IPS DF 4.7 (cell line): ENCODE results near the gene GUK1.
"Not testable (repeated sequence)": the region's sequence is repeated elsewhere in the genome, so short reads cannot be mapped to it uniquely, and the experiment has no call there.

Source experiments
- DNase-seq: peaks from one replicate; pipeline ENCODE4 v3.0.0-alpha.2; 2013; ENCODE audit warnings: low spot score; ENCODE audit errors: extremely low read depth

GUK1 gene

DNA sequence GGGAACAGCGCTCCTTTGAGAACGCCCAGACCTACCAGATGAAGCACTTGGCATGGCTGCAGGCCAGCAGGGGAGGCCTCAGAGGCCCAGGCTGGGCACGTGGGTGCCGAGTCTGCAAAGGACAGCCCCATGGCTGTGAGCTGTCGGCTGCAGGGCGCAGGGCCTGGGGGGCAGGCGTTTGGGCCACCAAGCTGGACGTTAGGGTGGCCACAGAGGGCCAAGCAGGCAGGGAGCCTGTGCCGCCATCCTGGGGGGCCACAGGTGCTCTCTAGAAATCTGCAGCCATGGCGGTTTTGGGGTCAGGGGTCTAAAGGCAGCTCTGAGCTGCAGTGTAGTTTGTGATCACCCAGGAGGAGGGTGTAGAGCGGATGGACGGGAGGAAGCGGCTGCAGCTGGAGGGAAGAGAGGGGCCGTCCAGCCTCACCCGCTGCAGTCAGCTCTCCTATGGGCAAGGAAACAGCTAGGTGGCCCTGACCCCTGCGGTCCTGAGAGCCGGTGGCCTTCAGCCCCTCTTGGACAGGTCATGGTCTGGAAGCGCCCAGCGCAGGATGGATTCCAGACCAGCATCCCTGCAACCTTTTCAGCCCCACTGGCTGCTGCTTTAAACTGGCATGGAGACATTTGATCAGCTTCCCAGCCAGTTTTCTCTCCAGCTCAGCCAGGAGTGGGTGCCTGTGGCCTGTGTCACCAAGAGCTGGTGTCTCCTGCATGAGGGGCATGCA, 36.5 kb downstream of the GUK1 start:
- no peak for DNase-seq

DNA sequence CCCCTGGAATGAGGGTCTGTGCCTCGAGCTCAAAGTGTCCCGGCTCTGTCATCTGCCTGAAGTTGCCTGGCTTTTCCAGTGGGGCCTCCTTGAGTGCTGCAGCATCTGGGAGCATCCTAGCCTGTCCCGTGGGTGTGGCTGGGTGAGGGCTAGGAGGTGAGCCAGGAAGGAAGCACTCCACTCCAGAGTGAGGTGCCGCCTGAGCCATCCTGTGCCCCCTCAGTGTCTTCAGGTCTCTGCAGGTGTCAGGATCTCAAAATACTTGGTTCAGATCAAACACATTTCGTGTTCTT, 37.0 kb downstream of the GUK1 start:
- no peak for DNase-seq

DNA sequence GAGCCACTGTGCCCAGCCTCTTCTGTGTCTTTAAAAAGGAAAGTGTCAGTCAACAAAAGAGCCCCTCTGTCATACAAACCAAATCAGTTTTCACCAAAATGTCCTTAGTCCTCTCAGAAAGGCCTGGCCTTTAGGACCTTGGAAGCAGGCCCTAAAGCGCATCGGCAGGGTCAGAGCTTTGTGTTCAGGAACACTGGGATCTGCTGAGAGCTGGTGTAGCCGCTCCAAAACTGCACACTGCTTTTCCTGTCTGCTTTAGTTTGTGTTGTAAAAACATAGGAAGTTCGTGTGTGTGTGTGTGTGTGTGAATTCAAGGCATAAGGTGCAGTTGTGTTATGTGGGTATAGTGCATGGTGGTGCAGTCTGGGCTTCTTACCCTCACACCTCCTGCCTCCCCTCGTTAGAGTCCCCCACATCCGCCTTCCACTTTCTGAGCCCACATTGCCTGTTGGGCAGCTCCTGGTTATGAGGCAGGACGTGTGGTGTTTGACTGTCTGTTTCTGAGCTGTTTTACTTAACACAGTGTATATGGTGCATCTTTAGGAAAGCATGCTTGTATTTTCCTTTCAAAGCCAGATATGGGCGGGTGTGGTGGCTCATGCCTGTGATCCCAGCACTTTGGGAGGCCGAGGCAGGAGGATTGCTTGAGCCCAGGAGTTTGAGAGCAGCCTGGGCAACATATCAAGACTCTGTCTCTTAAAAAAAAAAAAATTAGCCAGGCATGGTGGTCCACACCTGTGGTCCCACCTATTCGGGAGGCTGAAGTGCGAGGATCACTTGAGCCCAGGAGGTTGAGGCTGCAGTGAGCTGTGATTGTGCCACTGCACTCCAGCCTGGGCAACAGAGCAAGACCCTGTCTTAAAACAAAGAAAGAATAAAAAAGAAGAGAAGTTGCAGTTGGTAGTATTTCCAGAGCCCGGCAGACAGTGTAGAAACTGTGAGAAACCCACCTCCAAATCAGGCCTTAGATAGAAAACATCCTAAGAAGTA, 37.9 kb downstream of the GUK1 start:
- no peak for DNase-seq

DNA sequence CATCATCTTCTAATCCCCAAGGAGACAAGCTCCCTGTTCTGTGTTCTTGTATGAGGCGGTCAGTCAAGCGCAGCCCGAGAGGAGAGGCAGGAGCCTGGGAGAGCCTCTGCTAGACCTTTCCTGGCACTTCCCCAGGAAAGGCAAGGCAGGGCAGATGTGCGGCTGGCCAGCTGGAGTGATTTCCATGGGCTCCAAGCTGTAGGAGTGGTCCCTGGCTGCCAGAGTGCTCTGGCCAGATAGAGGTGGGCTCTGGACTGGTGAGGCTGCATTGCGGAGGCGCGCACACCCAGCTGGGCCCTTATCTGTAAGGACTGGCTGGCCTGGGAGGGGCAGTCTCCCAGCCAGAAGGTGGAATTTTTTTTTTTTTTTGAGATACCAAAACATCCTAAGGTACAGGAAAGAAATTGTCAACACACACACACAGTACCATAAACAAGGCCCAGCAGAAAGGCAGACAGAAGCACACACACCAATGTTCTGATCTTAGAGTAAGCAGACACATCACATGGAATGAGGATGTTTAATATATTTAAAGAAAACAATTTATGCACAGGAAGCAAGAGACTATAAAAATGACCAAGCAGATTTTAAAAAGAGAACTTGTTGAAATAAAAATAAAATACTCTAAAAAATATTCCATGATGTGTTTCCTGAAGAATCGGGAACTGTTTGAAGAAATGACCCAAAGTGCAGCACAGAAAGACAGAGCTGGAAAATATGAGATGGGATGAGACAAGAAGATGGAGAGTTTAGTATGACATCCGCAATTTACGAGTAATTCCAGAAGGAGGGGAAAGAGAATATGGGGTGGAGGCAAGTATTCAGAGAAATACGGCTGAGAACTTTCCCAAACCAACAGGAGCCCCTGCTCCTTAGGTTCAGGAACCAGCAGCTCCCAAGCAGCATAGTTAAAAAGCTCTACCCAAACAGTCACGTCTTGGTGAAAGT, 38.9 kb downstream of the GUK1 start:
- no peak for DNase-seq

DNA sequence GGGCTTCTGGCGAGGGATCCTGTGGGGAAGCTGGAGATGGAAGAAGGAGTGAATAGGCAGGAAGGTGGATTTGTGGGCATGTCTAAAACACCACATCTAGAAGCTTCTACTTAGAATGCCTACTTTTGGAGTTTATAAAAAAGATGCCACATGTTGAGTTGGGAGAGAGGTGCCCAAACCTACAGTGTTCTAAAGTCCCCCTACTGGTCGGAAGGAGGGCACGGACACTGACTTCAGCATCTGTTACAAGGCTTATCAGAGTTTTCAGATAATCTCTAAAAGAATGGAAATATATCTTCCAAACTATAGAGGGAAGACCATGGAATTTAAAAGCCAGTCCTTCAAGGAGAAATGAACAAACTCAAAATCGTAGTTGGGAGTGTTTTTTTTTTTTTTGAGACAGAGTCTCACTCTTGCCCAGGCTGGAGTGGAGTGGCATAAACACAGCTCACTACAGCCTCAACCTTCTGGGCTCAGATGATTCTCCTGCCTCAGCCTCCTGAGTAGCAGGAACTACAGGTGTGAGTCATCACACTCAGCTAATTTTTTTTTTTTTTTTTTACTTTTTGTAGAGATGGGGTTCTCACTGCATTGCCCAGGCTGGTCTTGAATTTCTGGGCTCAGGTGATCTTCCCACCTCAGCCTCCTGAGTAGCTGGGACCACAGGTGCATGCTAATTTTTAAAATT, 40.3 kb downstream of the GUK1 start:
- no peak for DNase-seq

DNA sequence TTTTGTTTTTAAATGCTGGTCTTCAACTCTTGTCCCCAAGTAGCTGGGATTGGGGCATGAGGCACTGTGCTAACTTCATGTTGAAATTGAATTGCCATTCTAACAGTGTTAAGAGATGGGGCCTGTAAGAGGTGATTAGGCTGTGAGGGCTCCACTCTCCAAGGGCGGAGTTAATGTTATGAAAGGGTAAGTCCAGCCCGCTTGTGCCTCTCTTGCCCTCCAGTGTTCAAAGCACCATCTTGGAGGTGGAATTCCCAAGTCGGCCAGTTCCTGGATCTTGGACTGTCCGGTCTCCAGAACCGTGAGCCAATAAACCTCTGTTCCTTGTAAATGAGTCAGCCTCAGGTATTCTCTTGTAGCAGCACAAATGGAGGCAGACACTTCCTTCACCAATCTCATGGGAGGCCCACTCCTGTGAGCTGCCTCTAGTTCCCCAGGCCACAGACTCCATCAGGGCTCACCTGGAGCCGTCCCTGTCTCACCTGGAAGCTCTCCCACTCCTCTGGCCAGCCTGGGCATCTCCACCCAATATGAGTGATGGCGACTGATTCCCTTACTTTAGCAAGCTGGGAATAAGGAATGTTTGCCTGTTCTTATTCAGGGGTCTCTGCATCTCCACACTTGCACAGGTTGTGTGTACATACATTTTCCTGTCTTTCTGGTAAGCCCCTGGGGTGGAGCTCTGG, 41.0 kb downstream of the GUK1 start:
- DNase-seq: no peak

DNA sequence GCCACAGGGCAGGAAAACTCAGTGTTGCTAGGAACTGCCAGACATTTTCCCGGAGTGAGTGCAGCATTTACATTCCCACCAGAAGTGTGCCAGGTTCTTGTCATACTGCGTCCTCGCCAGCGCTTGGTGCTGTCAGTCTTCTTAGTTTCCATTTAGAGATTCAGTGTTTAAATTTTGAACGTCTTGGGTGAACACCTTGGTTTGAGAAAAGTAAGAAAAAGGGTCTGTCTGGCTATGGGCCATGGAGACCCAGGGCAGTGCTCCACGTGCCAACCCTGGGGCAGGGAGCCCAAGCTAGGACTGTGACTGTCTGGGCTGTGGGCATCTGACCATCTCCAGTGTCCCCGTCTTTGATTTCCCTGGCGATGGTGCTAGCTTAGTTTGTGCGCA, 41.6 kb downstream of the GUK1 start:
- DNase-seq: no peak

DNA sequence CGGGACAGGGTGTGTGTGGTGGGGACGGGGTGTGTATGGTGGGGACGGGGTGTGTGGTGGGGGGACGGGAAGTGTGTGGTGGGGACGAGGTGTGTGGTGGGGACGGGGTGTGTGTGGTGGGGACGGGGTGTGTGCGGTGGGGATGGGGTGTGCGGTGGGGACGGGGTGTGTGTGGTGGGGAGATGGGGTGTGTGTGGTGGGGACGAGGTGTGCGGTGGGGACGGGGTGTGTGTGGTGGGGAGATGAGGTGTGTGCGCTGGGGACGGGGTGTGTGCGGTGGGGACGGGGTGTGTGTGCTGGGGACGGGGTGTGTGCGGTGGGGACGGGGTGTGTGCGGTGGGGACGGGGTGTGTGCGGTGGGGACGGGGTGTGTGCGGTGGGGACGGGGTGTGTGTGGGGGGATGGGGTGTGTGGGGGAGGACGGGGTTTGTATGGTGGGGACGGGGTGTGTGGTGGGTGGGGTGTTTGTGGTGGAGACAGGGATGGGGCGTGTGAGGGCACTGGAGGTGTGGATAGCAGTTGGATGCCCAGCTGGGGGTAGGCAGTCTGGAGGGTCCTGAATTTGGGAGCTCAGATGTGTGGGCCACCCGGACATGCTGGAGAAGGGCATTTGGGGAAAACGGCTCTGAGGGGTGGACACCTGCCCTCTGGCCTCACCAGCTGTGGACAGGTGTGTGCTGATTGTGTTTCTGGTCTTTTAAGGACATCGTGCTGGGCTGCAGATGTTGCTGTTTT, 42.4 kb downstream of the GUK1 start:
- no peak for DNase-seq

DNA sequence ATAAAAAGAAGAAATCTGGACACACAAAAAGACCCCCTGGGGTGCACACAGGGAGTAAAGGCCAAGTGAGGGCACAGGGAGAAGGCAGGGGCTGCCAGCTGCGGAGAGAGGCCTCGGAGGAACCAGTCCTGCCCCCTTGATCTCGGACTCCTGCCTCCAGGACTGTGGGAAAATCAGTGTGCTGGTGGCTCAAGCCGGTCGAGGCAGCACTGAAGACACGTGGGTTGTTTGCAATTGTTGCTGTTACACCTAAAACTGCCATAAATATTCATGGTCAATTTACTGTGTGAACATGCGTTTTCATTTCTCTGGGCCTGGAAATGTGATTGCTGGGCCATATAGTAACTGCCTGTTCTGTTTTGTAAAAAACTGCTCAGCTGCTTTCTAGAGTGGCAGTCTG, 44.1 kb downstream of the GUK1 start:
- no peak for DNase-seq

DNA sequence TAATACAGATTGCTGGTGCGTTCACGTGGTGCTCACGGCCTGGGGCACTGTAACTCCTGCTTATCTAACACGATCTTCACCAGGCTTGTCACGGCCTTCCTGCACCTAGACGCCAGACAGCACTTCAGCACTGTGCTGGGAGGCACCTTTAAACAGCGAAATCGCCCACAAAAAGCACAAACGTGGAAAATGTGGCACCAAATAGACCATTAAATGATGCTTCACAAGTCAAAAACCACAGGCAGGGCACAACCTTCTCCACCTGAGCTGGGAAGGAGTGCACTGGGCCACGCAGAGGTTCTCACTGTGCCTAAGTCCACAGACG, 45.5 kb downstream of the GUK1 start:
- DNase-seq: no peak

DNA sequence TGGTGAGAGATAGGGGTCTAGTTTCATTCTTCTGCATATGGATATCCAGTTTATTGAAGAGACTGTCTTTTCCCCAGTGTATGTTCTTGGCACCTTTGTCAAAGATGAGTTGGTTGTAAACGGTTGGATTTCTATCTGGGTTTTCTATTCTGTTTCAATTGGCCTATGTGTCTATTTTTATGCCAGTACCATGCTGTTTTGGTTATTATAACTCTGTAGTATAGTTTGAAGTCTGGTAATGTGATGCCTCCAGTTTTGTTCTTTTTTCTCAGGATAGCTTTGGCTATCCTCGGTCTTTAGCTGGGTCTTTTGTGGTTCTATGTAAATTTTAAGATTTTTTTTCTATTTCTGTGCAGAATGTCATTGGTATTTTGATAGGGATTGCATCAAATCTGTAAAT, 48.2 kb downstream of the GUK1 start:
- DNase-seq: not testable (repeated sequence)

DNA sequence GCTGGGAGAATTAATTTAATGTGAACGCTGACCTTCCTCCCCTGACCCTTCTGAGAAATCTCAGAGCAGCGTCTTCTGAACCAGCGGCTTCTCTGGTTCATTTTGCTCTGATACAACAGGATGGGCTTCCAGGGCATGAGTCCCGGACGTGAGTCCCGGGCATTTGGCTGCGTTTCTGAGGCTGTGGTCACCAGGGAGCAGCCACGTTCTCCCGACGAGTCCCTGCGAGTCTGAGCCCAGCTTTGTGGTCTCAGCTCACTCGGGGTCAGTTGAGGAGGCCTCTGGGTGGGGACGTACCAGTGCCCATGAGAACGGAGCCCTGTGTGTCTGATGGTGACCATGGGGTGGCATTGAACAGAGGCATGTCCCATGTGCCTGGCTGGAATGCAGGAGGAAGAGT, 50.1 kb downstream of the GUK1 start:
- no peak for DNase-seq

DNA sequence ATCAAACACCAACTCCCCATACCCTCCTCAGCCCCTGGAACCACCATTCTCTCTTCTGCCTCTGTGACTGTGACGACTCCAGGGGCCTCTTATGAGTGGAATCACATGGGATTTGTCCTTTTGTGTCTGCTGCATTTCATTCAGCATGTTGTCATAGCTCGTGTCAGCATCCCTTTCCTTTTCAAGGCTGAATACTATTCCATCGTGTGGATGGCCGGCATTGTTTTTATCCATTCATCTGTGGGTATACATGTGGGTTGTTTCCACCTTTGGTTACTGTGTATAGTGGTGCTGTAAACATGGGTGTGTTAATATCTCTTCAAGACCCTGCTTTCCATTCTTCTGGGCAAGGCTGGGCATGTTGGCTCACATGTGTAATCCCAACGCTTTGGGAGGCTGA, 50.7 kb downstream of the GUK1 start:
- no peak for DNase-seq

DNA sequence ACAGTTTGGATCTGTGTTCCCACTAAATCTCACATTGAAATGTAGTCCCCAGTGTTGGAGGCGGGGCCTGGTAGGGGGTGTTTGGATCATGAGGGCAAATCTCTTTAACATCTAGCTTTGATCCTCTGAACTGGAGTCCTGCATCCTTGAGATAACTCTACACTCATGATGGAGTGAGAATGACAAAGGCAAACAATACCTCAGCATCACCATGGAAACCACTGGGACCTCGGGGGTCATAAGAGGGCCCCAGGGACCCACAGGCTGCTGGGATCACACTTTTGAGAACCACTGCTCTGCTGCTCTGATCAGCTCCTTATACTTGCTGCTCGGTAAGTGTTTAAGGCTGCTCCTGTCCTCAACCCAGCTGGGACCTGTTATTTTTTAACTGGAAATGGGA, 54.4 kb downstream of the GUK1 start:
- no peak for DNase-seq

DNA sequence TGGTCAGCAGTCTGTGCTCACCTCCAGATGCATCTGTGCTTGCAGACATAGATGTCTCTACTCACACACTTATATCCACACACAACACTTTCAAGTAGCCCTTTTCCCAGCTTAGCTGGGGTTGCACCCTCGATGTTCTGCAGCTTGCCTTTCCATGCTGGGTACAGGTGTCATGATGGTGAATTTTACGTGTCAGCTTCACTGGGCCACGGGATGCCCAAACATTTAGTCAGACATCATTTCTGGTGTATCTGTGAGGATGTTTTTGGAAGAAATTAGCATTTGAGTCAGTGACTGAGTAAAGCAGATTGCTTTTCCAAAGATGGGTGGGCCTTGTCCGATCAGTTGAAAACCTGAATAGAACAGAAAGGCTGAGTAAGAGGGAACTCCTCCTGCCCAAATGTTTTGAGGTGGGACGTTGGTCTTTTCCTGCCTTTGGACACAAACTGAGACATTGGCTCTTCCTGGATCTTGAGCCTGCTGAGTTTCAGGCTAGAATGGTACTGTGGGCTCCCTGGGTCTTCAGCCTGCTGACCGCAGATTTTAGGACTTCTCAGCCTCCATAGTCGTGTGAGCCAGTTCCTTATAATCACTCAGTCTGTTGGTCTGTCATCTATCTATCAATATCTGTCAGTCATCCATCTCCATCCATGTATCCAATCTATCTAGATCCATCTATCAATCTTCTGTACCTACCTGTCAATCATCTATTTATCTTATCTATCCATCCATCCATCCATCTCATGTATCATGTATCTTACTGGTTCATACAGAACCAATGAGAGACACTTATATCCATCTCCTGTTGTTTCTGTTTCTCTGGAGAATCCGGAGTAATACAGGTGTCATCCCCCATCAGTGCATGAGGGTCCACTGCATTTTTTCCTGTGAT, 55.1 kb downstream of the GUK1 start:
- no peak for DNase-seq

DNA sequence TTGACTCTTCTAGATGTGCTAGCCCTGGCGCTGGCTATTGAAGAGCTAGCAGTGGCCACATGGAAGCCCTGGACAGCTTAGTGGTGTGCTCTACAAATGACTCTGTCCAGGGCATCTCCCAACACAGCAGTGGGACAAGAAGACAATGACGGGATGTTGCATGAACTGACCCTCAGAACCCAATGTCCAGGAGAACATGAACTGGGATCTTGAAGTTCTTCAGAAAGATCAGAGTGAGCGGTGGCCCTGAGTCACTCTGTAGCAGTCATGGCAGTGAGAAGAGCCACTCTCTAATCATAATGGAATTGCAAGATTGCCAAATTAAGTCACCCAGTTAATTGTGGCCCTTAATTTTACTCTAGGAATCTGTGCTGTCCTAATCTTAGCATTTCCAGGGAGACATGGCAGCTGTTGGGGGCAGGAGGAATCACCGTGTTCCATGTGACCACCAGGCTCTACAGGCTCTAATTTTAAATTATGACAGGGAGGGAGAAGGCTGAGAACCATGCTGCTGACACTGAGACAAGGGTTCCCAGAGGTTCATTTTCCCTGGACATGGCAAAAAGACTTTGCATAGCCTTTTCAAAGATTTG, 57.6 kb downstream of the GUK1 start:
- DNase-seq: no peak
